HG02884 (cell line): ENCODE data around the gene SLC27A4.
"Not testable (repeated sequence)": the region's sequence is repeated elsewhere in the genome, so short reads cannot be mapped to it uniquely, and the experiment has no call there.

ENCODE experiments used
- ATAC-seq: cut with Tn5 transposase; IDR thresholded peaks from one replicate; pipeline ENCODE4 v1.9.1; 2021; ENCODE audit warnings: mild to moderate bottlenecking, moderate library complexity; ENCODE audit not compliant: unreplicated experiment

Gene SLC27A4

GRCh38 chr9:128323791-128324190 lies 16.5 kb upstream of the SLC27A4 start:
- ATAC-seq: no peak

- no peak for ATAC-seq
Observed at GRCh38 chr9:128324401-128324800, 15.9 kb upstream of the SLC27A4 start.

- no peak for ATAC-seq
Observed at GRCh38 chr9:128325629-128326028, 14.7 kb upstream of the SLC27A4 start.

- no peak for ATAC-seq
Observed at GRCh38 chr9:128333451-128333869, 6.9 kb upstream of the SLC27A4 start.

- ATAC-seq: no peak
Observed at GRCh38 chr9:128335161-128335560, 5.2 kb upstream of the SLC27A4 start.

GRCh38 chr9:128335914-128336313 lies 4.4 kb upstream of the SLC27A4 start:
- ATAC-seq: no peak

- ATAC-seq: no peak
Observed at GRCh38 chr9:128337936-128338335, 2.4 kb upstream of the SLC27A4 start.

GRCh38 chr9:128338852-128339614 lies 1.3 kb upstream of the SLC27A4 start:
- not testable (repeated sequence) for ATAC-seq

- ATAC-seq: peak; percentile 28
Observed at GRCh38 chr9:128340691-128341434, 536 bp downstream of the SLC27A4 start.

GRCh38 chr9:128341435-128341849 lies 1.1 kb downstream of the SLC27A4 start:
- no peak for ATAC-seq

- no peak for ATAC-seq
Observed at GRCh38 chr9:128342971-128343680, 2.8 kb downstream of the SLC27A4 start.

- ATAC-seq: no peak
Observed at GRCh38 chr9:128343855-128344254, 3.5 kb downstream of the SLC27A4 start.

- ATAC-seq: no peak
Observed at GRCh38 chr9:128344931-128345605, 4.7 kb downstream of the SLC27A4 start.

- no peak for ATAC-seq
Observed at GRCh38 chr9:128349125-128349524, 8.8 kb downstream of the SLC27A4 start.

GRCh38 chr9:128349772-128350171 lies 9.4 kb downstream of the SLC27A4 start:
- ATAC-seq: no peak

- no peak for ATAC-seq
Observed at GRCh38 chr9:128355451-128355850, 15.1 kb downstream of the SLC27A4 start.

GRCh38 chr9:128358090-128358489 lies 17.8 kb downstream of the SLC27A4 start:
- ATAC-seq: no peak

GRCh38 chr9:128358861-128359260 lies 18.5 kb downstream of the SLC27A4 start:
- ATAC-seq: no peak

GRCh38 chr9:128360826-128361225 lies 20.5 kb downstream of the SLC27A4 start:
- ATAC-seq: no peak

GRCh38 chr9:128361296-128361985 lies 21.1 kb downstream of the SLC27A4 start:
- ATAC-seq: no peak
